OCI-LY1 (cell line): ENCODE results near the gene DENND4A.

Experiments used
- EZH2 ChIP-seq: fragments of 200-600 bp; sonication (generic), shearing (Covaris generic); IDR thresholded peaks from 2 replicates; pipeline ENCODE4 v1.8.0; 2017; ENCODE audit warnings: borderline replicate concordance, mixed run types, mild to moderate bottlenecking, antibody characterized with exemption, low read length, moderate library complexity, mixed read lengths
- TF ChIP-seq, protein P1 (sequence below): fragments of 200-600 bp; sonication (generic), shearing (Covaris generic); IDR thresholded peaks from 2 replicates; pipeline ENCODE4 v1.5.1; 2017; ENCODE audit warnings: mild to moderate bottlenecking, antibody characterized with exemption, low read length, moderate library complexity, mixed read lengths

- TF ChIP-seq, protein P1, sequence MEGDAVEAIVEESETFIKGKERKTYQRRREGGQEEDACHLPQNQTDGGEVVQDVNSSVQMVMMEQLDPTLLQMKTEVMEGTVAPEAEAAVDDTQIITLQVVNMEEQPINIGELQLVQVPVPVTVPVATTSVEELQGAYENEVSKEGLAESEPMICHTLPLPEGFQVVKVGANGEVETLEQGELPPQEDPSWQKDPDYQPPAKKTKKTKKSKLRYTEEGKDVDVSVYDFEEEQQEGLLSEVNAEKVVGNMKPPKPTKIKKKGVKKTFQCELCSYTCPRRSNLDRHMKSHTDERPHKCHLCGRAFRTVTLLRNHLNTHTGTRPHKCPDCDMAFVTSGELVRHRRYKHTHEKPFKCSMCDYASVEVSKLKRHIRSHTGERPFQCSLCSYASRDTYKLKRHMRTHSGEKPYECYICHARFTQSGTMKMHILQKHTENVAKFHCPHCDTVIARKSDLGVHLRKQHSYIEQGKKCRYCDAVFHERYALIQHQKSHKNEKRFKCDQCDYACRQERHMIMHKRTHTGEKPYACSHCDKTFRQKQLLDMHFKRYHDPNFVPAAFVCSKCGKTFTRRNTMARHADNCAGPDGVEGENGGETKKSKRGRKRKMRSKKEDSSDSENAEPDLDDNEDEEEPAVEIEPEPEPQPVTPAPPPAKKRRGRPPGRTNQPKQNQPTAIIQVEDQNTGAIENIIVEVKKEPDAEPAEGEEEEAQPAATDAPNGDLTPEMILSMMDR, result no peak
- no peak for TF ChIP-seq EZH2
Measured at GRCh38 chr15:65759441-65759840, 32.7 kb downstream of the DENND4A start.
